ENCODE data around the gene AQP6.

DNA sequence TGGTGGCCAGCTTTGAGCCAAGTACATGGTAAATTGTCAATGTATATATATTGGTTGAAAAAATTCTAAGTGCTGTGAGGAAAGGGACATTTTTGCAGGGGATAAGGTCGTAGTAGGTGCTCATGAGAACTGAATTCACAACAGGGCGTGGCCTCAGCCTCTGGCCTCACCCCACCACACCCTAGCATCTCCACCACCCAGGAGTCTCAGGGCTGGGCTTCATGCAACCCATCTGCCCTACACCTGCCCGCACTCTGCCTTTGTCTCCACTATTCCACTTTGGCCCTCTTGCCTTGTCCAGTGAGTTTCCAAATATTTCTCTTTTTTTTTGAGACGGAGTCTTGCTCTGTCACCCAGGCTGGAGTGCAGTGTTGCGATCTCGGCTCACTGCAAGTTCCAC lies 44.3 kb upstream of the AQP6 start:
- no peak for TF ChIP-seq CTCF (IDR thresholded peaks at IDR 0.05)
- TF ChIP-seq POLR2A (IDR thresholded peaks at IDR 0.05), result no peak
